Neural crest cell (in vitro differentiated cells): ENCODE data around the gene EGLN3. TPM values are rescaled to one million over a fixed set of nuclear protein-coding genes. Genes with fewer than 3 reads are reported as not detected.

Experiments used
- DNase-seq: peaks from one replicate; pipeline ENCODE4 v3.0.0; 2021; ENCODE audit warnings: low read depth, mixed read lengths, low spot score
- H3K27ac Mint-ChIP-seq: one replicate; pipeline ENCODE4 v1.8.0; 2021; ENCODE audit warnings: mild to moderate bottlenecking, mixed read lengths; ENCODE audit not compliant: unreplicated experiment
- H3K27me3 Mint-ChIP-seq: 2 replicates; pipeline ENCODE4 v1.8.0; 2021; ENCODE audit warnings: low read depth, mild to moderate bottlenecking, mixed read lengths
- H3K36me3 Mint-ChIP-seq: 2 replicates; pipeline ENCODE4 v1.8.0; 2021; ENCODE audit warnings: low read depth, mild to moderate bottlenecking, mixed read lengths
- H3K4me1 Mint-ChIP-seq: 2 replicates; pipeline ENCODE4 v1.8.0; 2021; ENCODE audit warnings: mixed read lengths
- H3K4me3 Mint-ChIP-seq: one replicate; pipeline ENCODE4 v1.8.0; 2021; ENCODE audit warnings: mild to moderate bottlenecking, mixed read lengths
- H3K9me3 Mint-ChIP-seq: 2 replicates; pipeline ENCODE4 v1.8.0; 2021; ENCODE audit warnings: mixed read lengths
- CTCF ChIP-seq: fragments of 200-600 bp; sonication (generic); conservative IDR thresholded peaks from 2 replicates; pipeline ENCODE4 v1.5.0; 2021; ENCODE audit warnings: antibody characterized with exemption, mild to moderate bottlenecking
- total RNA-seq: library from RNA; stranded (reverse); gene quantifications from 2 replicates; pipeline ENCODE4 v1.2.1, GENCODE V29; 2021

Gene EGLN3
- total RNA-seq, 1 donor from 2014 or later = 0.89 TPM

DNA sequence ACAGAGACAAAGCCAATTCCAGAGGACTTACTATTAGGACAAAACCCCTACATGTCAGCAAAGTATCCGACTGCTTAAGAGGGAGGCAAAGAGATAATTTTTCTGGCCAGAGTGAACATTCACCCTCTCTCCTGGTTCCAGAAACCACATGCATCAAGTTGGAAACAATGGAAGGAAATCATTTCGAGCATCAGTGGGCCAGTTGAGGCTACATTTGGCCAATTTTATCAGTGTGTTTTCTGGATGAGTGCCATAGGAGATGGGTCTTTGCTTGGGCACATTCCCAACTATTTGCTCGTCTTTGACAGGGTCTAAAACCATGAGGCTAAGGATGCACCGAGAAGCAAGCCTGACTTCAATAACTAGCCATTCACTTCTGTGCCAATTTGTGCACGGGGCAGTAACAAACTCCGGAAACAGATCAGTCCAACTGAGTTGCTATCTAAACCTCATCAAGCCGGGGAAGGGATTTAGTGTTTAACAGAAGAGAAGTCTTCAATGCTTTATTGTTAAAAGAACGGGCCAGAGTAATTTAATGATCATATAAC, 17.4 kb downstream of the EGLN3 start:
- DNase-seq = no peak
- TF ChIP-seq CTCF = no peak
- no peak overlapping the region for H3K27ac Mint-ChIP-seq
- H3K27me3 Mint-ChIP-seq = no peaks in the 10 kb centered on the region
- H3K4me1 Mint-ChIP-seq = peaks cover 25% of the 10 kb centered on the region
- H3K36me3 Mint-ChIP-seq = no peaks in the 10 kb centered on the region
- H3K9me3 Mint-ChIP-seq = no peaks in the 10 kb centered on the region
- no peak overlapping the region for H3K4me3 Mint-ChIP-seq

GRCh38 chr14:33932576-33933345, 18.1 kb downstream of the EGLN3 start:
- DNase-seq = no peak
- no peaks in the 10 kb centered on the region for H3K27me3 Mint-ChIP-seq
- H3K4me1 Mint-ChIP-seq = peaks cover 18% of the 10 kb centered on the region
- no peaks in the 10 kb centered on the region for H3K9me3 Mint-ChIP-seq
- no peaks in the 10 kb centered on the region for H3K36me3 Mint-ChIP-seq
- TF ChIP-seq CTCF = no peak
- no peak overlapping the region for H3K27ac Mint-ChIP-seq
- H3K4me3 Mint-ChIP-seq = no peak overlapping the region

- H3K4me3 Mint-ChIP-seq = no peak overlapping the region
- peaks cover 17% of the 10 kb centered on the region for H3K4me1 Mint-ChIP-seq
- H3K36me3 Mint-ChIP-seq = no peaks in the 10 kb centered on the region
- TF ChIP-seq CTCF = no peak
- H3K9me3 Mint-ChIP-seq = no peaks in the 10 kb centered on the region
- no peaks in the 10 kb centered on the region for H3K27me3 Mint-ChIP-seq
- no peak overlapping the region for H3K27ac Mint-ChIP-seq
- DNase-seq = no peak
Observed at GRCh38 chr14:33932033-33932432, 18.8 kb downstream of the EGLN3 start.

DNA sequence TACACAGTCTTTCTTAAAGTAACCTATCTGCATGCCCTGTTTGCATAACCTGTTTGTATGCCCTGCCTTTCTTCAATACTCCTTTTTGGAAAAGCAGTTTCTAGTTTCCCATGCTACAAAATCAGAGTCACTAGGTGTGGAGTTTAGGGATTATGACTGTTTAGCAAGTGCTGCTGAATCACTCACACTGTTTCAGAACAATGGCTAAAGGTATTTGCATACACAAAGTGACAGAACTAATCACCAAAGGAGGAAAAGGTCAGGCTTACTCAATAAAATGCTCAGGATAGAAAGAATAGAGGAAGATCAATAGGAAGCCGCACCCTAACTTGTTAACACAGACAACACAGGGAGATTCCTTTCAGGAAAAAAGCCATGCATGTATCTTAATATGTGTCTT, 19.4 kb downstream of the EGLN3 start:
- no peak for DNase-seq
- Mint-ChIP-seq H3K9me3 (no peaks in the 10 kb centered on the region), H3K4me1 (peaks cover 11% of the 10 kb centered on the region), H3K36me3 (no peaks in the 10 kb centered on the region), H3K4me3 (no peak overlapping the region), H3K27me3 (no peaks in the 10 kb centered on the region), H3K27ac (no peak overlapping the region)
- no peak for TF ChIP-seq CTCF

GRCh38 chr14:33930439-33930838, 20.4 kb downstream of the EGLN3 start:
- no peaks in the 10 kb centered on the region for H3K36me3 Mint-ChIP-seq
- DNase-seq = no peak
- no peak overlapping the region for H3K27ac Mint-ChIP-seq
- H3K9me3 Mint-ChIP-seq = no peaks in the 10 kb centered on the region
- H3K27me3 Mint-ChIP-seq = no peaks in the 10 kb centered on the region
- TF ChIP-seq CTCF = no peak
- peaks cover 9% of the 10 kb centered on the region for H3K4me1 Mint-ChIP-seq
- H3K4me3 Mint-ChIP-seq = no peak overlapping the region
